Amygdala (tissue), 56 donors: Measurements from ENCODE around the gene HINT3.
A peak's percentile ranks its signal among the peaks of the same experiment; 100 is the strongest.
"Not testable (repeated sequence)": the region's sequence is repeated elsewhere in the genome, so short reads cannot be mapped to it uniquely, and the experiment has no call there.

Experiments used
- DNase-seq, 56 donors: peaks; one replicate each; lab custom pipeline; 2025; lab: John Stamatoyannopoulos, UW

The HINT3 gene

GRCh38 chr6:125939026-125939425 is 17.5 kb upstream of the HINT3 start:
- DNase-seq: no peak

- DNase-seq: no peak
Measured at GRCh38 chr6:125939791-125940190, 16.8 kb upstream of the HINT3 start.

- no peak for DNase-seq
Measured at GRCh38 chr6:125940247-125941041, 16.1 kb upstream of the HINT3 start.

- DNase-seq: no peak
Measured at GRCh38 chr6:125942672-125943527, 13.7 kb upstream of the HINT3 start.

GRCh38 chr6:125943528-125944433 is 12.8 kb upstream of the HINT3 start:
- no peak for DNase-seq

- DNase-seq: peak in 20 of 56 donors; percentile 5 to 66 (median 32)
Measured at GRCh38 chr6:125944434-125944816, 12.1 kb upstream of the HINT3 start.

- DNase-seq: no peak
Measured at GRCh38 chr6:125944896-125945295, 11.7 kb upstream of the HINT3 start.

GRCh38 chr6:125945378-125946141 is 11.0 kb upstream of the HINT3 start:
- no peak for DNase-seq

- no peak for DNase-seq
Measured at GRCh38 chr6:125947615-125948014, 9.0 kb upstream of the HINT3 start.

GRCh38 chr6:125948455-125948854 is 8.1 kb upstream of the HINT3 start:
- DNase-seq: no peak

- no peak for DNase-seq
Measured at GRCh38 chr6:125949069-125949468, 7.5 kb upstream of the HINT3 start.

- DNase-seq: no peak
Measured at GRCh38 chr6:125950293-125950692, 6.3 kb upstream of the HINT3 start.

- not testable (repeated sequence) for DNase-seq
Measured at GRCh38 chr6:125950716-125951115, 5.9 kb upstream of the HINT3 start.

- DNase-seq: no peak
Measured at GRCh38 chr6:125951323-125951722, 5.2 kb upstream of the HINT3 start.

GRCh38 chr6:125952764-125953501 is 3.6 kb upstream of the HINT3 start:
- no peak for DNase-seq

GRCh38 chr6:125953502-125953875 is 3.1 kb upstream of the HINT3 start:
- no peak for DNase-seq

- no peak for DNase-seq
Measured at GRCh38 chr6:125954735-125955339, 1.7 kb upstream of the HINT3 start.

- no peak for DNase-seq
Measured at GRCh38 chr6:125955973-125956372, 597 bp upstream of the HINT3 start.

- no peak for DNase-seq
Measured at GRCh38 chr6:125957391-125957693, 772 bp downstream of the HINT3 start.
